ACC112 (cell line): Measurements from ENCODE around the gene ATP6V1B1.

Experiments
- H2AFZ ChIP-seq: fragments of 200-600 bp; sonication (generic); one replicate; pipeline ENCODE4 v1.6.0; 2017; ENCODE audit warnings: antibody characterized with exemption, low read length; ENCODE audit not compliant: unreplicated experiment
- H3K27ac ChIP-seq: fragments of 200-600 bp; sonication (generic); 2 replicates; pipeline ENCODE4 v1.5.1; 2014; ENCODE audit warnings: low read depth, mild to moderate bottlenecking, antibody characterized with exemption, low read length, moderate library complexity
- H3K27me3 ChIP-seq: fragments of 200-600 bp; sonication (generic); 2 replicates; pipeline ENCODE4 v1.6.1; 2014; ENCODE audit warnings: mild to moderate bottlenecking, antibody characterized with exemption, low read length, moderate library complexity, mixed read lengths; ENCODE audit not compliant: insufficient read depth
- H3K36me3 ChIP-seq: fragments of 200-600 bp; sonication (generic); 2 replicates; pipeline ENCODE4 v1.6.1; 2016; ENCODE audit warnings: mild to moderate bottlenecking, antibody characterized with exemption, low read length, moderate library complexity, mixed read lengths; ENCODE audit not compliant: insufficient read depth
- H3K4me1 ChIP-seq: fragments of 200-600 bp; sonication (generic); one replicate; pipeline ENCODE4 v1.6.1; 2016; ENCODE audit warnings: low read length, mixed read lengths; ENCODE audit not compliant: insufficient read depth, unreplicated experiment, control insufficient read depth
- H3K4me3 ChIP-seq: fragments of 200-600 bp; sonication (generic); 2 replicates; pipeline ENCODE4 v1.5.1; 2014; ENCODE audit warnings: mild to moderate bottlenecking, low read depth, low read length
- H3K79me2 ChIP-seq: fragments of 200-600 bp; sonication (generic); one replicate; pipeline ENCODE4 v1.6.0; 2016; ENCODE audit warnings: low read length; ENCODE audit not compliant: control insufficient read depth, unreplicated experiment, insufficient read depth

Gene ATP6V1B1

DNA sequence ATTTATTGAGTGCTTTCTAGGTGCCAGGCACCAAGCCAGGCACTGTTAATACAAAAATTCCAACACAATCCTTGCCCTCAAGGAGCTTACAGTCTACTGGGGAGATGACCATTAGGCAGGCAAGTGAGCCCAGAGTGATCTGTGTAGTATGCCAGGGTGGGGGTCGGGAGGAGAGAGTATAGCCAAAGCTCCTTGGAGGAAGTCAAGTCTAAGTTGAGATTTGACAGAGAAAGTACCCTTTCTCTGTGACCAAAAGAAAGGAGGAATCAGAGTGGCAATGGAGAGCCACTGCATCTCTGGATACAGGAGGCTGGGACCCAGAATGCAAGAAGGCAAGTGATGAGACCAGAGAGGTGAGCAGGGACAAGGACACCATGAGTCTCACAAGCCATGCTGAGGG lies 50.3 kb downstream of the ATP6V1B1 start:
- H3K27me3 ChIP-seq: no peaks in the 10 kb centered on the region
- H3K4me3 ChIP-seq: no peak overlapping the region
- no peak overlapping the region for H3K27ac ChIP-seq
- H3K4me1 ChIP-seq: no peaks in the 10 kb centered on the region
- H3K79me2 ChIP-seq: no peaks in the 10 kb centered on the region
- no peak overlapping the region for H2AFZ ChIP-seq
- peaks cover 5% of the 10 kb centered on the region; the same call in 1 of the 2 replicates for H3K36me3 ChIP-seq

DNA sequence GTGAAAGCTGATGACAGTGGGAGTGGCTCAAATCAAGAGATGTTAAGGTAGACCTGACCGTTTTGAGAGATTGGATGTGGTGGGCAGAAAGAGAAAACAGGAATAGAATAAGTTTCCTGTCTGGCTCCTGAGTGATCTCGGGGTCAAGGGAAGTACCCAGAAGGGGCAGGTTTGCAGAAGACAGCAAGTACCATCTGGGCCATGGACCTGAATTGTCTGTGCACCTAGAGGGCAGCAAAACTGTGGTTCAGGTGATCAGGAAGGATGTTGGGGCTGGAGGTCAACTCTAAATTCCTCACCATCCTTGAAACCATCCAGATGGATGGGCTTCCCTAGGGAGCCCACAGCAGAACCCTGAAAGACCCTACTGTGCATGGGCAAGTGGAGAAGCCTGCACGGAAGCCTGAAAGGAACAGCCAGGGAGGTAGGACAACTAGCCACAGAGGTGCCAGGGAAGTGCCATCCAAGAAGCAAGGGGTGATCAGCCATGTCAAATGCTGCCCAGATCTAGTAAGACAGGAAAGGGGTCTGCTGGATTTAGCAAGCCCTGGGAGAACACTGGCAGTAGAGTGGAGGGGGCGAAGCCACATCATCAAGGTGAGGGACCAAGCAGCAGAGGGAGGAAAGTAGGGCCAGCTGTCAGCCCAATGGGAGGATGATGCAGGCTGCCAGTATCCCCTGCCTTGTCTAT lies 50.9 kb downstream of the ATP6V1B1 start:
- Histone ChIP-seq H3K36me3 (peaks cover 5% of the 10 kb centered on the region; the same call in 1 of the 2 replicates), H3K27ac (no peak overlapping the region), H2AFZ (no peak overlapping the region), H3K27me3 (no peaks in the 10 kb centered on the region), H3K4me3 (no peak overlapping the region), H3K79me2 (no peaks in the 10 kb centered on the region), H3K4me1 (no peaks in the 10 kb centered on the region)

DNA sequence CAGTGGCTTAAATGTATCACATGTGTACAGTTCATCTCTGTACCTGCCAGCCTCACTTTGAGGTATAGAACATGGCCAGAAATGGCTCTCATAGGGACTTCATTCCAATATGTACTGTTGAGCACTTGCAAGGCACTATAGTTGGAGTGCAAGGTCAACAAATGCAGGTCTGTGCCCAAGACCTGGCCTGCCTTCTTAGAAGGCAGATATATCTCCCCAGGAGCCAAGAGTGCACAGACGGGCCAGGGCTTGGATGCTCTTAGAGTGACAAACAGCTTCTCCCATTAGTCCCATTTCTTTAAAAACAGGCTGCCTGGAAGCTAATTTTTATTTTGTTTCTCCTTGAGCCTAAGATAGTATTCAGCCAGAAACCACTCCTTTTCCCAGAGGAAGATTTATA lies 51.7 kb downstream of the ATP6V1B1 start:
- Histone ChIP-seq H3K79me2 (no peaks in the 10 kb centered on the region), H3K27ac (no peak overlapping the region), H3K27me3 (no peaks in the 10 kb centered on the region), H2AFZ (no peak overlapping the region), H3K36me3 (peaks cover 5% of the 10 kb centered on the region; the same call in 1 of the 2 replicates), H3K4me3 (no peak overlapping the region), H3K4me1 (no peaks in the 10 kb centered on the region)

DNA sequence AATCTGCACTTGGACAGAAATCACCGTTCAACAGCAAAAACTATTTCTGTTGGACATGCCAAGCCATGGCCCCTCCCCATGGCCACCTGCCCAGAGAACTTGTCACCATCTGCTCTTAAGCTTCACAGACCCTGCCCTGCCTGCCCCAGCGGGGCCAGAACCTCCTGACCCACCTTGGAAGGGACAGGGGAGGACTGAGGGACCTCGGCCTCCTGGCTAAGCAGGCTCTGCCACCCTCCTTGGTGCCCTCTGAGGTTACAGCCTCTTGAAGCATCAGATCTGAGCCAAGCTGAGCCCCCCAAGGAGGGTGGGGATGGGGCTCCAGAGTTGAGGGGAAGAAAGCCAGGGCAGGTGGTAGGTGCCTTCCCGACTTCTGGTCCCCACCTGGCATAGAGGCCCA lies 52.5 kb downstream of the ATP6V1B1 start:
- Histone ChIP-seq H2AFZ (no peak overlapping the region), H3K4me1 (peaks cover 4% of the 10 kb centered on the region), H3K27ac (no peak overlapping the region), H3K79me2 (peaks cover 6% of the 10 kb centered on the region), H3K27me3 (no peaks in the 10 kb centered on the region), H3K36me3 (peaks cover 5% of the 10 kb centered on the region; the same call in 1 of the 2 replicates), H3K4me3 (no peak overlapping the region)

DNA sequence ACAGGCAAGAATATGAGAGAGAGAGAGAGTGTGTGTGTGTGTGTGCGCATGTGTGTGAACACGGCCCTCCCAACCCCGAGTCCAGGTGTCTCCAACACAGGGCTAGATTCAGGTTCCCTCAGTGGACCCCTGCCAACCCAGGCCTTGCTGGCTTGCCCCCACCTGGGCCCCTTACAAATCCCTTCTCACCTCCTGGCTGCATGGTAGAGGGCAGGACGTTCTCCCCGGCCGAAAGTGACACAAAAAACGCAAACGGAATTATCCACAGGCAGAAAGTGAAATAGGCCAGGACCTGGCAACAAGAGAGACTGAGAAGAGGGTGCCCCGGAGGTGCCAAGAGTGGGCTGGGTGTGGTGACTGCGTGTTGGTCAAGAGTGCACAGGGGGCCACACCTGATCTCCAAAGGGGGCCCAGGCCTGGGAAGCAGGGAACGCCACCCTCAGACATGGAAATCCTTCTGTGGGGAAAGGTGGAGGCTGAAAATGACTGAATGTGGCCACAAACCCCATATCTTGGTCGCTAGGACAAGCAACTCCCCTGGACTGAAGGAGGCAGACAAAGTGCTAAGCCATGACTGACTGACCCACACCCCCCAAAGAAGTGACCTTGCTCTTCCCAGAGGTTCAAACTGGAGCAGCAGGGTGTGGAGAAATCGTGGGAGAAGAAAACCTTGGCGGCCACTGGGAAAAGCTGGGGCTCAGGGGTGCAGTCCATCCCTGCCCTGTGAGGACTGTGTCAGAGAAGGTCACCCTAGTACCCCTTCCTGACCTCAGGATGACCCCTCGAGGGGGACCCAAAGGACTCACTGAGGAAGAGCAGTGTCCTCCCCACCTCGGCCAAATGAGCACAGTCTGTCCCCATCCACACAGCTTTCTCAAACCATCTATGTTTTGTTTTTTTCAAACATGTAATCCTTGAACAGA lies 53.3 kb downstream of the ATP6V1B1 start:
- H3K4me1 ChIP-seq: peaks cover 9% of the 10 kb centered on the region
- peaks cover 5% of the 10 kb centered on the region; the same call in 1 of the 2 replicates for H3K36me3 ChIP-seq
- no peak overlapping the region for H3K27ac ChIP-seq
- no peak overlapping the region for H3K4me3 ChIP-seq
- peaks cover 15% of the 10 kb centered on the region for H3K79me2 ChIP-seq
- H2AFZ ChIP-seq: no peak overlapping the region
- H3K27me3 ChIP-seq: no peaks in the 10 kb centered on the region

DNA sequence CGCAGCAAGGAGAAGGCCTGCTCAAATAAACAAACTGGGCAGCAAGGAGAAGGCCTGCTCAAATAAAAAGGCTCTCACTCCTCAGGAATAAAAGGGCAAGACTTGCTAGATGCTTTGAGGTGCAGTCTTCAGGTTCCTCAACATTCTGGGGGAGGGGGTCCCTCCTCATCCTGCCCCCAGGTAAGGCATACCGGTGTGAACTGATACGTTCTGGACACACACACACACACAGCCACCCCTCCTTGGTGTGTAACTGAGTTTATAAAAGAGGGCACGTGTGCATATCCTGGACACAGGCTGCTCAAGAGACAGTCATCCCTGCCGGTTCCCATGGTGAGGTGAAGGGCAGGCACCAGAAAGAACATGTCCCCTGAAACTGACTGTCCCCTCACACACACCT lies 54.5 kb downstream of the ATP6V1B1 start:
- Histone ChIP-seq H3K27ac (no peak overlapping the region), H3K4me3 (no peak overlapping the region), H3K4me1 (peaks cover 9% of the 10 kb centered on the region), H3K36me3 (peaks cover 5% of the 10 kb centered on the region; the same call in 1 of the 2 replicates), H3K27me3 (no peaks in the 10 kb centered on the region), H3K79me2 (peaks cover 22% of the 10 kb centered on the region), H2AFZ (no peak overlapping the region)

DNA sequence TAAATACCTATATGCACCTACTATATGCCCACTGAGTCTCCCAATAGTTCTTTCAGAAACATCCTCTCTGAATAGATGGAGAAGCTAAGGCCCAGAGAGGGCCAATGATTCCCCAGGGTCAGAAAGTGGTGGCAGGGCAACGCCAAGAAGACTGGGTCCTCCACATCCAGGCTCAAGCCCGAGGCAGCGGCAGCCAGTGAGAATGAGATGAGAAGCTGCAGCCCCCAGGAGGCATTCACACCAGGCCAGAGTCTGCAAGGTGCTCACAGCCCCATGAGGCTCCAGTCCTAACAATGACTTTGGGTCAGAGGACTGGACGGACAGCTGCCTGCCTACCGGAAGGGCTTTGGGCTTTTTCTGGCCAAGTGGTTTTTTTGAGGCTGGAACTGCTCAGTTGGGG lies 55.4 kb downstream of the ATP6V1B1 start:
- Histone ChIP-seq H2AFZ (no peak overlapping the region), H3K4me1 (peaks cover 9% of the 10 kb centered on the region), H3K36me3 (no peaks in the 10 kb centered on the region; the same call in 1 of the 2 replicates), H3K79me2 (peaks cover 22% of the 10 kb centered on the region), H3K4me3 (no peak overlapping the region), H3K27ac (no peak overlapping the region), H3K27me3 (no peaks in the 10 kb centered on the region)

DNA sequence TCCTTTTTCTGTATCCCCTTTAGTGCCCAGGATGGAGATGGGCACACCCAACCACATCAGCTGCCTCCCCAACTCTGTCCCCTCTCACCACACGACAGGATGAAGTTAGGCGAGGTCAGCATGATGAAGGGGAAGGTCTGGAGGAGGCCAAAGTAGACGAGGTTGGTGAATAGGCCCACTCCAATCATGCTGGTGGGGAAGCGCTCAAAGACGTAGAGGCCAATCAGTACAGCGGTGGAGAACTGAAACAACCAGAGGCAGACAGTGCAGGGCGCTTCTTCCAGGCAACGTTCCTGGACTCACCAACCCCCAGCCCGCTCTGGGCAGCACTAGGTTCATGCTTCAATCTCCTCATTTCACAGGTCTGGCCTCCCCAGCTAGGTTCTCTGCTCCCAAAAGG lies 56.0 kb downstream of the ATP6V1B1 start:
- no peaks in the 10 kb centered on the region; the same call in 1 of the 2 replicates for H3K36me3 ChIP-seq
- H3K4me1 ChIP-seq: peaks cover 9% of the 10 kb centered on the region
- no peak overlapping the region for H2AFZ ChIP-seq
- no peak overlapping the region for H3K4me3 ChIP-seq
- no peaks in the 10 kb centered on the region for H3K27me3 ChIP-seq
- H3K79me2 ChIP-seq: peaks cover 22% of the 10 kb centered on the region
- H3K27ac ChIP-seq: no peak overlapping the region

DNA sequence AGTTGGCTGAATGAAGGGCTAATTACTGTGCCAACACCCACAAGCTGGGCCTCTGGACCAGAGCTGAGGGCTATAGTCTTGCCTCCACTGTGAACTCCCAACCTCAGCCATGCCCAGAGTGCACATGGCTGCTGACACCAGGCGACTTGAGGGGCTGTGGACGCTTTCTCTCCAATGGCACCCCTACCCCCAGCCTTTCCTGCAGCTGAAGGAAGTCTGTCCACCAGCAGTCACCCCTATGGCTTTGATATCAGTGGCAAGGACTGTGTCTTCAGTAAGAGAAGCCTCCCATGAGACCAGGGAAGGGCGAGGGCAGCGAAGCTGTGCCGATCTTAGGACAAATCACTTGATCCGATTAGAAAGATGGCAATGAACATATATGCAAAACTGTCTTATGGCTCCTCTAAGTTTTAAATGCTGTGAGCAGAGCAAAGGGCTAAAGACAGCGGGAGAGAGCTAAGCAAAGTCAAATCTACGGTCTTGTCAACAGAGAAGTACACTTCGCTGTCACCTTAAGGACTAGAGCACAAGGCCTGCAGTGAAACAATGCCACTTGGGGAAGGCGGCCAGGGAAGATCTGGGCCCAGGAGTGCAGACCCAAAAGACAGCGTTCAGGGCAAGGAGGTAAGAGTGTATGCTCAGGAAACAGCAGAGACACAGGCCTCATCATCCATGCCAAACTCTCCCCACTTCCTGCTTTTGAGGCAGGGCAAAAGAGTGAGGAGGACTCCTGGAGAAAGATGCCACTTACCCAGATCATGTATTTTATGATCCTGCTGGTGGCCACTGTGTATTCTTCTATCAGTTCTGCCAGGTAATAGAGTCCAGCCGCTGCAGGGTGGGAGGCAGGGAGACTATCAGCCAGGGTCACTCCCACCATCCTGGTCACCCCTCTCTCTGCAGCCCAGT lies 57.5 kb downstream of the ATP6V1B1 start:
- Histone ChIP-seq H3K27me3 (no peaks in the 10 kb centered on the region), H3K4me1 (peaks cover 9% of the 10 kb centered on the region), H2AFZ (no peak overlapping the region), H3K27ac (no peak overlapping the region), H3K4me3 (peak overlapping the region; percentile 92), H3K36me3 (no peaks in the 10 kb centered on the region; the same call in 1 of the 2 replicates), H3K79me2 (peaks cover 22% of the 10 kb centered on the region)
